ENCODE results near the gene KCNAB2. TPM values are rescaled to one million over a fixed set of nuclear protein-coding genes. Genes with fewer than 3 reads are reported as not detected.
A peak's percentile ranks its signal among the peaks of the same experiment; 100 is the strongest.

The KCNAB2 gene
- total RNA-seq, 1 donor = 4.0 TPM

GRCh38 chr1:6033124-6033523 is 12.6 kb upstream of the KCNAB2 start:
- no peak overlapping the region for H3K4me3 ChIP-seq (ENCODE audit: low read depth, low read length)
- TF ChIP-seq CTCF (IDR thresholded peaks at IDR 0.05; ENCODE audit: insufficient read depth, low read length) = no peak
- no peak for DNase-seq (ENCODE audit: low read depth)

- peak; percentile 10 for DNase-seq (ENCODE audit: low read depth)
- no peak overlapping the region for H3K4me3 ChIP-seq (ENCODE audit: low read depth, low read length)
- peak; percentile 73 for TF ChIP-seq CTCF (IDR thresholded peaks at IDR 0.05; ENCODE audit: insufficient read depth, low read length)
Observed at GRCh38 chr1:6033986-6034749, 11.5 kb upstream of the KCNAB2 start.

- no peak for TF ChIP-seq CTCF (IDR thresholded peaks at IDR 0.05; ENCODE audit: insufficient read depth, low read length)
- no peak overlapping the region for H3K4me3 ChIP-seq (ENCODE audit: low read depth, low read length)
- no peak for DNase-seq (ENCODE audit: low read depth)
Observed at GRCh38 chr1:6034750-6035096, 11.0 kb upstream of the KCNAB2 start.

- TF ChIP-seq CTCF (IDR thresholded peaks at IDR 0.05; ENCODE audit: insufficient read depth, low read length) = no peak
- DNase-seq (ENCODE audit: low read depth) = no peak
- H3K4me3 ChIP-seq (ENCODE audit: low read depth, low read length) = no peak overlapping the region
Observed at GRCh38 chr1:6035303-6035702, 10.4 kb upstream of the KCNAB2 start.

- no peak for TF ChIP-seq CTCF (IDR thresholded peaks at IDR 0.05; ENCODE audit: insufficient read depth, low read length)
- no peak overlapping the region for H3K4me3 ChIP-seq (ENCODE audit: low read depth, low read length)
- DNase-seq (ENCODE audit: low read depth) = no peak
Observed at GRCh38 chr1:6035719-6036118, 10.0 kb upstream of the KCNAB2 start.

GRCh38 chr1:6037338-6037762 is 8.3 kb upstream of the KCNAB2 start:
- TF ChIP-seq CTCF (IDR thresholded peaks at IDR 0.05; ENCODE audit: insufficient read depth, low read length) = no peak
- peak; percentile 13 for DNase-seq (ENCODE audit: low read depth)
- H3K4me3 ChIP-seq (ENCODE audit: low read depth, low read length) = no peak overlapping the region

- DNase-seq (ENCODE audit: low read depth) = no peak
- TF ChIP-seq CTCF (IDR thresholded peaks at IDR 0.05; ENCODE audit: insufficient read depth, low read length) = no peak
Observed at GRCh38 chr1:6038603-6039002, 7.1 kb upstream of the KCNAB2 start.

More at GRCh38 chr1:6038603-6039002, 7.1 kb upstream of the KCNAB2 start:
- no peak overlapping the region for H3K4me3 ChIP-seq (ENCODE audit: low read depth, low read length)

All from fibroblast of the aortic adventitia (primary cell).